HG03571 (cell line): ENCODE measurements around the gene PTPN5.
"Not testable (repeated sequence)": the region's sequence is repeated elsewhere in the genome, so short reads cannot be mapped to it uniquely, and the experiment has no call there.

ENCODE experiments used
- ATAC-seq: cut with Tn5 transposase; IDR thresholded peaks from one replicate; pipeline ENCODE4 v1.9.1; 2021; ENCODE audit not compliant: unreplicated experiment

PTPN5 gene

GRCh38 chr11:18791207-18791968 is at the start of gene PTPN5:
Gene PTPN5, minus strand, starts transcription at chr11:18791798. Its CDS starts 19,840 bp downstream, at chr11:18771958.
- no peak for ATAC-seq

- ATAC-seq, result no peak
Measured at GRCh38 chr11:18836417-18836816, 44.8 kb upstream of the PTPN5 start.

- no peak for ATAC-seq
Measured at GRCh38 chr11:18834754-18835466, 43.3 kb upstream of the PTPN5 start.

- not testable (repeated sequence) for ATAC-seq
Measured at GRCh38 chr11:18820160-18820559, 28.6 kb upstream of the PTPN5 start.

GRCh38 chr11:18804199-18804999 is 12.8 kb upstream of the PTPN5 start:
- ATAC-seq, result no peak

- no peak for ATAC-seq
Measured at GRCh38 chr11:18802381-18803257, 11.0 kb upstream of the PTPN5 start.

GRCh38 chr11:18798799-18799469 is 7.3 kb upstream of the PTPN5 start:
- ATAC-seq, result no peak

GRCh38 chr11:18794956-18795355 is 3.4 kb upstream of the PTPN5 start:
- ATAC-seq, result no peak

GRCh38 chr11:18792827-18793226 is 1.2 kb upstream of the PTPN5 start:
- ATAC-seq, result no peak

- no peak for ATAC-seq
Measured at GRCh38 chr11:18791969-18792628, 501 bp upstream of the PTPN5 start.

- no peak for ATAC-seq
Measured at GRCh38 chr11:18790883-18791206, 753 bp downstream of the PTPN5 start.

- no peak for ATAC-seq
Measured at GRCh38 chr11:18789942-18790341, 1.7 kb downstream of the PTPN5 start.

- ATAC-seq, result no peak
Measured at GRCh38 chr11:18785411-18785810, 6.2 kb downstream of the PTPN5 start.

- ATAC-seq, result no peak
Measured at GRCh38 chr11:18780896-18781295, 10.7 kb downstream of the PTPN5 start.

- ATAC-seq, result no peak
Measured at GRCh38 chr11:18780329-18780728, 11.3 kb downstream of the PTPN5 start.

GRCh38 chr11:18778468-18778867 is 13.1 kb downstream of the PTPN5 start:
- ATAC-seq, result no peak

- no peak for ATAC-seq
Measured at GRCh38 chr11:18776324-18776723, 15.3 kb downstream of the PTPN5 start.

GRCh38 chr11:18775492-18776292 is 15.9 kb downstream of the PTPN5 start:
- no peak for ATAC-seq

GRCh38 chr11:18774801-18775200 is 16.8 kb downstream of the PTPN5 start:
- no peak for ATAC-seq
